CD4-positive, alpha-beta T cell treated with Interleukin-15 for 1 hour (primary cell): Measurements from ENCODE around the gene CFAP47.
"Not testable (repeated sequence)": the region's sequence is repeated elsewhere in the genome, so short reads cannot be mapped to it uniquely, and the experiment has no call there.

Source experiments
- DNase-seq: peaks from one replicate; pipeline ENCODE4 v3.0.0-alpha.2; 2020

The CFAP47 gene, protein sequence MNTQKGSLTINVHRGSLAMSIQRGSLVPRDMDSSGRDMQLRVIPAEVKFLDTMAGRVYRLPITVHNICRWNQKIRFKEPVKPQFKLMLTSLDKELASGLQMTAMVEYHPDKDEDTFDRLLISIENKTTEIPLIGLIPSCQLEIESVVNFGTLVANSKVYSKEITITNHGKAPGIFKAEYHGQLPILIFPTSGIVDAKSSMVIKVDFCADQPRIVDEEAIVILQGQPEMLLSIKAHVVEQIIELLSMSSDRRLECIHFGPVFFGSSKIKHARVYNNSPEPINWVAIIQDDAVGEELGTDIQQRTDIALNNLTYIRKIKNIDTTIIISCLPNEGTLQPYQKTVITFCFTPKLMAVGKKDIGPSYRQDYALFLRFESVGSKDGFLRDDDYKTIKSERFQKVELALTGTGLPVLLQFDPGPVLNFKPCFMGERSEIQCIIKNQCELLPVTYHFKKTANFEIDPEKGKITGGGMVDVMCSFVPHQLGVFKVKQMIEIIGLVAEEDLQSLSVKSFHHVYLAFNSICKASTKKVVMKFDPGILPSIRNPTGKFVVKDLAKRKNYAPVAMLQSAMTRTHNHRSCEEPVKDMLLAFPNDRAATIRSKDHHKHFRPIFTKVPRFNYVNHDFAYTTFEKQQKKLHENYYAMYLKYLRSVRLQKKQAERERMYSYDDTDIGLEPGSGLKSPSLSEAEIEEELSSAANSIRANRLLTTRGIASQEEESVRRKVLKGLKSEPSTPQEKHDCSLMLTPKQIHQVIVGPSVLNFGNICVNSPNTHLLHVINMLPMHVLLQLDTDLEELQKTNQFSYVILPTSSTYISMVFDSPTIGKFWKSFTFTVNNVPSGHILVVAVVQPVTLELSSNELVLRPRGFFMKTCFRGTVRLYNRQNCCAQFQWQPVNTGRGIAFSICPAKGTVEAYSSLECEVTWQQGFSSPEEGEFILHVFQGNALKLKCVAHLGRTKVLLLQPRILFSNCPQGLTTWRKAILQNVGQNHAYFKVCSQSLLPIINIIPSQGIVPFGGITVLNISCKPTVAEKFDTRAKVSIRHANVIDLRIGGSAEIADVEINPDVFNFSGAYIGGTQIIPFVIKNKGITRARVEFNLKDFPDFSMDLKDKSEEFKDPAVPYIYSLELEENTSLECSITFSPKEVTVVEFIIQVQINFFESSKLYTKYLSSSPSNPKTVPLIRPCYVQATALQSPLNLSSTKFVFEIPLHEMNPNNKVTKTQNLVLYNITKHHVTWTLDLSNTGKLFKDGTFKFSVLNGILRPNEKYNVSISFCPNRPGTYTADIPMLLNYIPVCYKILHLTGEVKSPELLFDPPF (N-terminal part only)

DNA sequence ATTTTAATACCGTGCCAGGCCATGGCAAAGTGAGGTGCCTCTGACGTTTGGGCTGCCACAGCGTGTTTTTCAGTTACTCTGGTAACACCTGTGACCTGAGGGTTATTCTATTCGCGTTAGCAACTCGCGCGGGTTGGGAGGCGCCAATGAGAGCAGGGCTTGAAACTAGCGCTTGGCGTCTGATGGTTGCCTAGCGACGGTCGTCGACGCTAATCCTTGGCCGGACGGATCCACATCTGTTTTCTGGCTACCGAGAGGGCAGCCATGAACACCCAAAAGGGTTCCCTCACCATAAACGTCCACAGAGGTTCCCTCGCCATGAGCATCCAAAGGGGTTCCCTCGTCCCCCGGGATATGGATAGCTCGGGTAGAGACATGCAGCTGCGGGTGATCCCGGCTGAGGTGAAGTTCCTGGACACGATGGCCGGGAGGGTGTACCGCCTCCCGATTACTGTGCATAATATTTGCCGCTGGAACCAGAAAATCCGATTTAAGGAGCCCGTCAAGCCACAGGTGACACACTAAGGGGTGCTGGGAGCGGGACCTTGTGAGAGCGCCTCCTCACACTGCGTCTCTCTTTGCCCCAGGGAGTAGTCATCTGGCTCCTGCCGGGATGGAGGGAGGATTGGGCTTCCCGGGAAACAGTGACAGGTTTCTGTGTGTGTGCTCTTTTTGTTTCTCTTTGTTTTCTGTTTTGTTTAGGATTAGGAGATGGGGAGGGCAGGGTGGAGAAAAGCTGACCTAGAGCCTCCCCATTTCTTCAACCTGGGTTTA is at the start of gene CFAP47:
TSS of gene CFAP47 (plus strand) at position 199 of the 774 bp plus-strand sequence. CDS start at position 265, 66 bp downstream.
- no peak for DNase-seq

- DNase-seq = no peak
Observed at GRCh38 chrX:35880601-35881000, 38.9 kb upstream of the CFAP47 start.

DNA sequence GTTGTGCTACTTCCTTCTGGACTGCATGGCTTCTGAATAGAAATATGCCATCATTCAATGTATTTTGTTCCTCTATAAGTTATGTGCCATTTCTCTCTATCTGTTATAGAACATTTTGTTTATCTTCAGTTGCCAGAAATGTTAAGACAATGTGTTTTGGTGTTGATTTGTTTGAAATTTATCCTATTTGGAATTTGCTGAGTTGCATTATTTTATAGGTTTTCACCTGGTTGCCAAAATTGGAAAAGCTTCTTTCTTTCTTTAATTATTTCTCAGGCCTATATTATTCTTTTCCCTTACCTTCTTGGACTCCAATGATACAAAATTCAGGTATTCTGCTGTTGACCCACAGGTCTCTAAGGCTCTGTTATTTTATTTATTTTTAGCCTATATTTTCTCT is 33.4 kb upstream of the CFAP47 start:
- DNase-seq = no peak

- DNase-seq = no peak
Observed at GRCh38 chrX:35890699-35891098, 28.8 kb upstream of the CFAP47 start.

DNA sequence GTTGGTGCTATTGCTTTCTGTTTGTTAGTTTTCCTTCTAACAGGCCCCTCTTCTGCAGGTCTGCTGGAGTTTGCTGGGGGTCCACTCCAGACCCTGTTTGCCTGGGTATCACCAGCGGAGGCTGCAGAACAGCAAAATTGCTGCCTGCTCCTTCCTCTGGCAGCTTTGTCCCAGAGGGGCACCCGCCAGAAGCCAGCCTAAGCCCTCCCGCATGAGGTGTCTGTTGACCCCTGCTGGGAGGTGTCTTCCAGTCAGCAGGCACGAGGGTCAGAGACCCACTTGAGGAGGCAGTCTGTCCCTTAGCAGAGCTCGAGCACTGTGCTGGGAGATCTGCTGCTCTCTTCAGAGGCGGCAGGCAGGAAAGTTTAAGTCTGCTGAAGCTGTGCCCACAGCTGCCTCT is 67.3 kb downstream of the CFAP47 start:
- DNase-seq = not testable (repeated sequence)

GRCh38 chrX:36007207-36007606 is 87.7 kb downstream of the CFAP47 start:
- no peak for DNase-seq

GRCh38 chrX:36019125-36019524 is 99.6 kb downstream of the CFAP47 start:
- no peak for DNase-seq

DNA sequence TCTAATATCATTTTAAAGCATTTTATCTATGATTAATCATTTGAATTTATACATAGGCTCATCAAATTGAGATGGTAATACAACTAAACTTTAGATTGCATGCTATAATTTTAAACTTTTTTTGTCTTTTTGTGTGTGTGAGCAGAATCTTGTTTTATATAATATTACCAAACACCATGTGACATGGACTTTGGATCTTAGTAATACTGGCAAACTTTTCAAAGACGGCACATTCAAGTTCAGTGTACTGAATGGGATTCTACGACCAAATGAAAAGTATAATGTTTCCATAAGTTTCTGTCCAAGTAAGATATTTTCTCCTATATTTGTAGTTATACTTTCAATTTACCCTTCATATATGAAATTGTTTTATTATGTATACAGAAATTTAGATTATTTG is 116.0 kb downstream of the CFAP47 start:
- no peak for DNase-seq

GRCh38 chrX:36062778-36063177 is 143.2 kb downstream of the CFAP47 start:
- no peak for DNase-seq

DNA sequence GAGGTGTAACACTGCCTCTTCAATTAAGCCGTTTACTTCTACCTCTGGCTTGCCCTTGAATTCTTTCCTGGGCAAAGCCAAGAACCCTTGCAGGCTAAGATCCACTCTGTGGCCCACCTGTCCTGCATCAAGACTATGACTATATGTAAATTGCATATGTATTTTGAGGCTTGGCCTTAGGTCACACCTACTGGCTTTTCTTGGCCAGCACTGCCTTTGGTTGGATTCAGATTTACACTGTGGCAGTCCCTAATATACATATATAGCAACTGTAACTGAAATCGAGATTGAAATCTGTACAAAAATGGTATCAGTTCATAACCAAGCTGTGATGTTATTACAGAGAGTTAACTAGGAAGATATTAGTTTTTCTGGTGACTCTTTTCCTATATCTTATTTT is 151.5 kb downstream of the CFAP47 start:
- no peak for DNase-seq

DNA sequence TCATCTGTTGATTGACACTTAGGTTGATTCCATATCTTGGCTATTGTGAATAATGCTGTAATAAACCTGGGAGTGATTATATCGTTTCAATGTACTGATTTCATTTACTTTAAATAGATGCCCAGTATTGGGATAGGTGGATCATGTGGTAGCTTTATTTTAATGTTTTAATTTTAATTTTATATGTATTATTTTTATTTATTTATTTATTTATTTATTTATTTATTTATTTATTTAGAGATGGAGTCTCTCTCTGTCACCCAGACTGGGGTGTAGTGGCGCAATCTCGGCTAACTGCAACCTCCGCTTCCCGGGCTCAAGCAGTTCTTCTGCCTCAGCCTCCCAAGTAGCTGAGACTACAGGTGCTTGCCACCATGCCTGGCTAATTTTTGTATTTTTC is 155.5 kb downstream of the CFAP47 start:
- DNase-seq = not testable (repeated sequence)

DNA sequence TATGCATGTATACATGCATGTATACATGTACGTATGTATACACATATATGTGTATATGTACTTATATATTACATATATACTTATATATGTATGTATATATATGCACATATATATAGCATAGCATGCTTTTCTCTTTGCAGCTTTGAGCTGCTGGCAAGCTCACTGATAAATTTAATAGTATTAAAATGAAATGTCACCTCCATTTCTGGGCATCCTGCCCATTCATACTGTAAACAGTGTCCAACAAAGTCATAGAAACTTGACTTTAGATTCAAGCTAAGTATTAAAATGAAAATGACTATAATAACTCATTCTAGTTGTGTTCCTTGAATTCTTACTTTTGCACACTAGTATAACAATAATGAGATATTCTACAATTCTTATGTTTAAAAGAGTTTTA is 163.7 kb downstream of the CFAP47 start:
- DNase-seq = no peak

GRCh38 chrX:36087366-36087765 is 167.8 kb downstream of the CFAP47 start:
- DNase-seq = no peak

DNA sequence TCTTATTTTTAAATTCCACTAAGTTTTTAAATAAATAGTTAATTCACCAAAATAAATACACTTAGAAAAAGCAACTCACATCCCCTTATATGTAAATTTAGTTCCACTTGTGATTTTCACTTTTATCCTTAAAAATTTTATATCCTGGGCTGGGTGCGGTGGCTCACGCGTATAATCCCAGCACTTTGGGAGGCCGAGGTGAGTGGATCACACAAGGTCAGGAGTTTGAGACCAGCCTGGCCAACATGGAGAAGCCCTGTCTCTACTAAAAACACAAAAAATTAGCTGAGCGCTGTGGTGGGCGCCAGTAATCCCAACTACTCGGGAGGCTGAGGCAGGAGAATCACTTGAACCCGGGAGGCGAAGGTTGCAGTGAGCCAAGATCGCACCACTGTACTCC is 169.4 kb downstream of the CFAP47 start:
- not testable (repeated sequence) for DNase-seq

DNA sequence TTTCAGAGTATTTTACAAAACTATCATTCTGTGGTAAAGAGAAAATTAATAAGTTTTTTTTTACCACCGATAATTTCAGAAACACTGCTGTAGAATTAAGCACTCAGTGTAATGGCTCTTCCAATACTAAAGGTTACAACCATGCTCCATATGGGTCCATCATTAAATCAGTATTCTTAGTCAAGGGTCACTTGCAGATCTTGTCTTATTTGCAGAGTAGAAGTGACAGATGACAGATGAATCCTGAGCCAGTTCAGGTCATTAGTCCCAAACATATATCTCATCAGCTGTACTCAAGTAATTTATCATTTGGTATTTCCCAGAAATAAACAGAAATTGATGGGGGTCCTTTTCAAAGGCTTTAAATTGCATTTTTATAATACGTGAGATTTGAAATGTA is 182.9 kb downstream of the CFAP47 start:
- DNase-seq = no peak

DNA sequence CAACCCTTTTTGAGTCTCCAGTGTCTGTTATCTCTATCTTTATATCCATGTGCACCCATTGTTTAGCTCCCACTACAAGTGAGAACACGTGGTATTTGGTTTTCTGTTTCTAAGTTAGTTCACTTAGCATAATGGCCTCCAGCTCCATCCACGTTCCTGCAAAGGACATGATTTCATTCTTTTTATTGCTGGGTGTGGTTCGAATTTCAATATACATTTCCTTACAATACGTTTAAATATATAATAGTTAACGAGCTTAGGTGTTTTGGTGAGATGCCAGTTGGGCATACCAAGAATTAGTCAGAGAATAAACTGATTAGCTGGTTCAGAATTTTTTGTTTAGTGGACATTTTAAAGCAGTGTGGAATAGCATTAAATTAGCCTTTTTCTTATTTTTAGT is 196.7 kb downstream of the CFAP47 start:
- no peak for DNase-seq

DNA sequence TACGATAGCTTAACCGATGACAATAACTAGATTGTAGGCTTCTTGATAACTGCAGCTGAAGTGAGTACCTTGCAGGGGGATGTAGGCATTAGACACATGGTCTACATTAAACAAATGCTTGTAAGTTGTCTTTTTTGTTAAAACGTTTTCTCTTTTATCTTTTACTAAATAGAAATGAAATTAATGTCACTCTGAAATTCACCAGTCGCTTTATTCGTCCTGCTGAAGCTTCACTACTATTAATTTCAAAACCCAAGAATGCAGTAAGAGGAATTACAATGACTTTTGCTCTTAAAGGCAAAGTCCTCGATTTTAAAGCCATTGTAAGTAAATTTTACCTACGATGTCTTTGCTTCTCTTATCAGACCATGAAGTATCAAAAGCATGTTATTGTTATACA is 239.7 kb downstream of the CFAP47 start:
- DNase-seq = no peak

DNA sequence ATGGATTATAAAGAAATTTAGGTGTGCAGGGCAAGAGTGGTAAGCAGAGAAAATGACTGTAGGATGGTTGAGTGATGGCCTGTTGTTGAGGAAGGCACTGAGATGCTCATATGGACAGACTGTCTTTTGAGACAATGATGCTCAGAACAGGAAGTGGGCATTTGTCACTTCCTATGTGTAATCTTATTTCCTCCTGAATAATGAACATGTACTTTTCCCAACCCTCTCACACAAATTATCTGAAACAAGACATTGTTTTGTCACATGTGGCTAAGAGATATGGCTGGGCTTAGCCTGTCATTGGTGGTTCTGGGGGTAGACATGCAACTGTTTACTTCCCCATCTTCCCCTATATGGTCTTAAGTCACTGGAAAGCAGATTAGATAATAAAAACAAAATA is 240.5 kb downstream of the CFAP47 start:
- DNase-seq = no peak

- DNase-seq = no peak
Observed at GRCh38 chrX:36198575-36198974, 279.0 kb downstream of the CFAP47 start.

- no peak for DNase-seq
Observed at GRCh38 chrX:36199928-36200327, 280.4 kb downstream of the CFAP47 start.

GRCh38 chrX:36214924-36215323 is 295.4 kb downstream of the CFAP47 start:
- DNase-seq = no peak

DNA sequence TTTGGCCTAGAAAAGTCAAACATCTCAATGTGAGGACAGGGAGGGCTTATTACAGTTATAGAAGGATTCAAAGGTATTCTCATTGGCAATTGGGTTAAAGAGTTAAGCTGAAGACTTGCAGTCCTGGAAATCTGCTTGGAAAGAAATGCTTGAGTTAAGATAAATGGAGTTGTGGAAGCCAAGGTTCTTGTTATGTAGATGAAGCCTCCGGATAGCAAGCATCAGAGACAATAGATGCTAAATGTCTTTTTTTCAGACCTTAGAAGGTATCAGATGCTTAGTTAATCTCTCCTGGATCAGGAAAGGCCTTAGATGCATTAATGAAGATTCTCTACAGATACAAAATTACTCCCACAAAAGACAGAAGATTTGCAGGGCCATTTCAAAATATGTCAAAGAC is 299.3 kb downstream of the CFAP47 start:
- no peak for DNase-seq
